Forelimb muscle (tissue), 1 donor: ENCODE data around the gene APLNR. TPM values are rescaled to one million over a fixed set of nuclear protein-coding genes. Genes with fewer than 3 reads are reported as not detected.

Experiments used
- DNase-seq: peaks from one replicate; pipeline ENCODE4 v3.0.0-alpha.2; 2013; ENCODE audit warnings: low read depth
- polyA plus RNA-seq: library from polyadenylated mRNA; unstranded; fragments of 120-200 nt; gene quantifications from one replicate; pipeline ENCODE4 v1.2.1, GENCODE V29; 2013; ENCODE audit not compliant: insufficient read length

Gene APLNR
- polyA plus RNA-seq, 1 donor: 86.9 TPM

DNA sequence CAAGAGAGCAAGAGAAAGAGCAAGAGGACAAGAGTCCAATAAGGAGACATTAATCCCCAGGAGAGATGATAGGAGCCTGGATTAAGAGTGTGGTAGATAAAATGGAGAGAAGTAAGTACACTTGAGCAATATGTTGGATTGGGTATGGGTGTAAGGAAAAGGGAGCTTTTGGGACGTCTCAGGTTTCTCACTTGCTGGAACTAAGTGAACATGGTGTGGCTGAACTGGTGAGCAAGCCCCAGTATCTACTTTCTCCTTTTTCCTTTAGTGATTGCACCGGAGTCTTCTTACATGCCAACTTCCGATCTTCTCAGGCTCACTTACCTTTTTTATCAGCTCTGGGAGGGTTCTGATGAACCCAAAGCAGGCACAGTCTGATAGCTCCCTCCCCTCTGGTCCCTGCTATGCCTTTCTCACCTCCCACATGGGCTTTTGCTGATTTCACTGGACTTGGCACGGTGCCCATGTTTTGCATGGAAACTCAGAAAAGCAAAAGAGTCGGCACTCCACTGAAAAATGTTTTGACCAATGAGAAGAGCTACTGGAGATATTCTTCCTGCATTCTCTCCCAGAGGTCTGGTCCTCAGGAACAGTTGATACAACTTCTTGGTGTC, 14.5 kb upstream of the APLNR start:
- no peak for DNase-seq

DNA sequence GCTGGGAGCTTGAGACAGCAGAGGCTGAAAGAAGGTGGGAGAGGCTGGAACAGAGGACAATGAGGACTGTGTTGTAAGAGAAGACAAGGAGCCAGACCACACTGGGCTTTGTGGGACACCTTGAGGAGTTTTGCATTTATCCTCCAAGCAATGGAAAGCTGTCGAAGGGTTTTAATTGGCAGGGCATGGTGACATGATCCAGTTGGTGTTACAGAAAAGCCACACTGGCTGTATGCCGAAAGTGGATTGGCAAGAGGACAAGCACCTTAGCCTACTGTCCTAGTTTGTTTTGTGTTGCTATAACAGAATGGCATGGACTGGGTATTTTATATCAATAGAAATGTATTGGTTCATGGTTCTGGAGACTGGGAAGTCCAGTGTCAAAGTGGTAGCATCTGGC, 14.0 kb upstream of the APLNR start:
- DNase-seq: no peak

- peak; percentile 39 for DNase-seq
Observed at GRCh38 chr11:57249384-57250319, 12.6 kb upstream of the APLNR start.

- no peak for DNase-seq
Observed at GRCh38 chr11:57248780-57249383, 11.8 kb upstream of the APLNR start.

DNA sequence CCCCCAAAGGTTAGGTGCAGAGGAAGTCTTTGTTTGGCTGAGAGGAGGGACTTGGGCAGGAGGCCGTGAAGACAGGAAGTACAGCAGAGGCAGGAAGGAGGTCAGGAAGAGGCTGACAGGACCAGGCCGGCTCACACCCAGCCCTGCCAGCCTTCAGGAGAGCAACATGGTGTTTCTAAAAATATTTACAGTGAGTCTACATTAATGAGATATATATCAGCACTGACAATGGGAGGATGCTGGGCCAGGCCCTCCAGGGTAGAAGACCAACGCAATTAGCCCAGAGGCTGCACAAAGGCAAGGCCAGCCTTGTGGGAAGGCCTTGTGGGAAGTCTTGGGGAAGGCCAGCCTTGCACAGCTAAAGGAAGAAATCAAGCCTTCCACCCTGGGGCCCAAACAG, 7.9 kb upstream of the APLNR start:
- no peak for DNase-seq

- no peak for DNase-seq
Observed at GRCh38 chr11:57241353-57241972, 4.4 kb upstream of the APLNR start.

GRCh38 chr11:57240757-57241156, 3.7 kb upstream of the APLNR start:
- DNase-seq: no peak

DNA sequence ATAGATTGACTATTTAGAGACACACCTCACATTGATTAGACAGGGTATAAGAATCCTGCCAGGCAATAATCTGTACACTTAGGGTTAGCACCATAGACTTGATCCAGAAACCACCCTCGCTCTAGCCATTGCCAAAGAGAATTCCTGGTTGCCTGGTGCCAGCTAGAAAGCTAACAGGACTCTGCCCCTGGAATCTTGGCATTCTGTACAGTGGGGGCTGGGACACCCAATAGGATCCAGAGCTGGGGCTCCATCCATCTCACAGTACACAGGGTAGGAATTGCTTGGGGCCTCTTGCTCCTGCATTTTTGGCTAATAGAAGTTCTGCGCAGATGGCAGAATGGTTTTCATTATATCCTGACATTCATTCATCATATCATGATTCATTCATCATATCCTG, 3.0 kb upstream of the APLNR start:
- DNase-seq: no peak

GRCh38 chr11:57239348-57239747, 2.3 kb upstream of the APLNR start:
- DNase-seq: no peak

DNA sequence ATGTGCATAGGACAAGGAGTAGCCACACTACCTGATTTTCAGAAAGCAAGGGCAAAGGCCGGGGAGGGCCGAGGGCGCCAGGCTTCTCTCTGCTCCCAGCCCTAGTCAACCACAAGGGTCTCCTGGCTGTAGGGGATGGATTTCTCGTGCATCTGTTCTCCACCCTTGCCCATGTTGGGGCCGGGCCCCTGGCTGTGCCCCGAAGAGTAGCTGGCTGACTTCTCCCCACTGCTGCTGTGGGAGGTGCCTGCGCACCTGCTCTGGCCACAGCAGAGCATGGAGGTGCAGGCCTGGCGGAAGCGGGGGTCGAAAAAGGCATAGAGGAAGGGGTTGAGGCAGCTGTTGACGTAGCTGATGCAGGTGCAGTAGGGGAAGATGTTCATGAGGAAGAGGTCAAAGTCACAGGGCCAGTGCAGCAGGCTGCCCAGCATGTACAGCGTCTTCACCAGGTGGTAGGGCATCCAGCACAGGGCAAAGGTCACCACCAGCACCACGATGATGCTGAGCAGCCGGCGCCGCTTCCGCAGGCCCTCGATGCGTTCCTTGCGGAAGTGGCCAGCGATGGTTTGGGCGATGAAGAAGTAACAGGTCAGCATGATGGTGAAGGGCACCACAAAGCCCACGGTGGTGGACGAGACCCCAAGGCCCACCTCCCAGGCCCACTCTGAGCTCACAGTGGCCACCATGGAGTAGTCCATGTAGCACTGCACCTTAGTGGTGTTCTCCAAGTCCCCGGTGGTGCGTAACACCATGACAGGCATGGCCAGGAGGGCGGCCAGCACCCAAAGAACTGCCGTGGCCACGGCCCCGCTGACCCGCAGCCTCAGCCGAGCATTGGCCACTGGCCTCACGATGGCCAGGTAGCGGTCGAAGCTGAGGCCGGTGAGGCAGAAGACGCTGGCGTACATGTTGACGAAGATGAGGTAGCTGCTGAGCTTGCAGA, 1.0 kb downstream of the APLNR start:
- DNase-seq: no peak

DNA sequence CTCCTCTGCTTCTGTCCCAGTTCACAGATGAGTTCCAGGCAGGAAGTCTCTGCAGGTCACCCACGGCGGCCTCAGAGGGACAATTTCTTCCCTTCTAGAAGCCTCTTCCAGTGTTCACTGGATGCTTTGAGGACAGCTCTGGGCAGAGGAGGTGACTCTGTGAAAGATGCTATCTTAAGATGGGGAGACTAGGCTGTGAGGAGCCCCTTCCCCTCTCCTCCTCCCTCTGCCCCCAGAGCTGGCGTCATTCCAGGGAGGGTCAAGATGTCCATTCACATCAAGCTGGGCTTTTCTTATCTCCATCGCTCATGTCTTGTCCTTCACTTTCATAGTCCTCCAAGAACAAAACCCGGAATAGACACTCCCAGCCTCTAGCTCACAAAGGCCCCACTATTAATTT, 3.3 kb downstream of the APLNR start:
- no peak for DNase-seq

DNA sequence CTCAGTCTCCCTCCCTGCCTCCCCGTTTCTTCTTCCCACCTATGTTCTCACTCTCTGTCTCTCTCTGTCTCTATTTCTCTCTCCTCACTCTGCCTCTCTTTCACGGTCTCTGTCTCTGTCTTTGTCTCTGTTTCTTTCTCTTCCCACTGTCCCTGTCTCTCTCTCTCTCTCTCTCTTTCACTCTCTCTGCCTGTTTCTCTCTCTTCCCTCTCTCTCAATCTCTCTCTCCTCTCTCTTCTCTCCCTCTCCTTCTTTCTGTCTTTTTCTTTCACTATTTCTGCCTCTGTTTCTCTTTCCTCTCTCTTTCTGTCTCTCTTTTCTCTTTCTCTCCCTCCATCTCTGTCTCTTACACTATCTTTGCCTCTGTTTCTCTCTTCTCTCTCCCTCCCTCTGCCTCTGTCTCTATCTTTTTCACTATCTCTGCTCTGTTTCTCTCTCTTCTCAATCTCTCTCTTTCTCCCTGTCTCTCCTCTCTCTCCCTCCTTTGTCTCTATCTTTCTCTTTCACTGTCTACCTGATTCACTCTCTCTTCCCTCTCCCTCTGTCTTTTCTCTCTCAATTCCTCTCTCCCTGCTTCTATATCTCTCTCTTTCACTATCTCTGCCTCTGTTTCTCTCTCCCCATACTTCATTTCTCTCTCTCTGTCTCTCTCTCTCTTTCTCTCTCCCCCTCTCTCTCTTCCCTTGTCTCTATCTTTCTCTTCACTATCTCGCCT, 5.4 kb downstream of the APLNR start:
- DNase-seq: no peak

- no peak for DNase-seq
Observed at GRCh38 chr11:57230791-57231538, 6.1 kb downstream of the APLNR start.

GRCh38 chr11:57230316-57230715, 6.7 kb downstream of the APLNR start:
- DNase-seq: no peak

DNA sequence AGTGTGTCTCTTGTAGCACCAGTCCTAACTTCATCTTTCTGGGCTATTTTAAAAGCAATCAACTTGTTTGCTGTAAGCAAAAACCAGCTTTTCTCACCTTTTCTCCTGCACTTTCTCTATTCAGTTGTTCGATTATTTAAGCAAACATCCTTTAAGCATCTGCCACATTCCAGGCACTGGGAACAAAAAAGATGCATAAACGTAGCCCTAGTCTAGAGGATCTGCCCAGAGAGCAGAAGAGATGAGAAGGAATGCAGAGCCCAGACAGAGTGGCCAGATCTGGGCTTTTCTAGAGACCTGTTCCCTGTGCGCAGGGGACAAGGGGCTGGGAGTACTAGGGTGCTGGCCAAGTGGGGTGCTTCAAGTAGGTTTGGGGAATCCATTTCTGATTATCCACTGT, 8.4 kb downstream of the APLNR start:
- no peak for DNase-seq

GRCh38 chr11:57224537-57224936, 12.5 kb downstream of the APLNR start:
- DNase-seq: no peak

DNA sequence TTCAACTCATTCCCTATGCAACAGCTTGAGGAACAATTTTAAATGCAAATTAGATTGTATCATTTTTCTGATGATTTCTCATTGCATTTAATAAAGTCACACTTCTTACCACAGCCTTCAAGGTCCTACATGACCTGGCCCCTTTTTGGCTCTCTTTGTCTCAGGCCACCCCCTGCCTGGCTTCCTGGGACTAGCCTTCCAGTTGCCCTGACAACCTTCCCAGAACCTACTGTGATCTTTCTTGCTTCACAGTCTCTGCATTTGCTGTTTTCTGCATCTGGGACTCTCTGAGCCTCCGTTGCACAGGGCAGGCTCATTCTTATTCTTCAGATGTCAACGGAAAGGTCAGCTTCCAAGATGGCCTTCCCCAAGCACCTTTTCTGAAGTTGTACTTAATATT, 12.9 kb downstream of the APLNR start:
- DNase-seq: no peak

GRCh38 chr11:57223601-57224000, 13.4 kb downstream of the APLNR start:
- DNase-seq: no peak

- DNase-seq: no peak
Observed at GRCh38 chr11:57222239-57222638, 14.8 kb downstream of the APLNR start.
